IMR-90 (cell line): Measurements from ENCODE around the gene CCL11. TPM values are rescaled to one million over a fixed set of nuclear protein-coding genes. Genes with fewer than 3 reads are reported as not detected.

Source experiments
- ATAC-seq: fragments of 200-7000 bp; cut with Tn5 transposase; 2 replicates; pipeline ENCODE4 v1.9.1; 2020; ENCODE audit warnings: low read depth, mild to moderate bottlenecking, moderate library complexity
- BruUV-seq: library from RNA; stranded (reverse); fragments of 400-500 nt; replicated peaks from 2 replicates; lab custom pipeline; 2021; lab: Mats Ljungman, UMichigan
- CTCF ChIA-PET: fragments of 300-600 bp; formaldehyde crosslinking; extraction: SDS; loops from one replicate; lab custom pipeline; 2021; ENCODE audit warnings: antibody characterized with exemption; lab: Yijun Ruan, JAX
- POLR2A ChIA-PET: fragments of 300-600 bp; sonication (Branson Sonifier 250); formaldehyde crosslinking; loops from one replicate; lab custom pipeline; 2022; ENCODE audit warnings: antibody characterized with exemption; ENCODE audit not compliant: unreplicated experiment; lab: Charles Lee
- DNase-seq: peaks from one replicate; pipeline ENCODE4 v3.0.0; 2013
- H2AFZ ChIP-seq: replicated peaks from 2 replicates; pipeline ENCODE3; 2013; ENCODE audit warnings: low read length, mild to moderate bottlenecking; ENCODE audit not compliant: poor library complexity
- H2AK5ac ChIP-seq: 2 replicates; pipeline ENCODE4 v1.6.1; 2013; ENCODE audit warnings: low read depth, low read length, inconsistent platforms
- H2AK9ac ChIP-seq: replicated peaks from 2 replicates; pipeline ENCODE3; 2013; ENCODE audit warnings: mild to moderate bottlenecking, low read depth, low read length, moderate library complexity; ENCODE audit not compliant: poor library complexity
- H2BK120ac ChIP-seq: 2 replicates; pipeline ENCODE4 v1.6.1; 2013; ENCODE audit warnings: low read depth, low read length, inconsistent platforms
- H2BK15ac ChIP-seq: 3 replicates; pipeline ENCODE4 v1.6.1; 2013; ENCODE audit warnings: low read depth, low read length, inconsistent platforms
- H2BK20ac ChIP-seq: 2 replicates; pipeline ENCODE4 v1.6.1; 2013; ENCODE audit warnings: low read depth, mild to moderate bottlenecking, inconsistent platforms, low read length, moderate library complexity
- H2BK5ac ChIP-seq: 2 replicates; pipeline ENCODE4 v1.6.1; 2013; ENCODE audit warnings: mild to moderate bottlenecking, low read depth, low read length, inconsistent platforms; ENCODE audit not compliant: poor library complexity, severe bottlenecking
- H3K14ac ChIP-seq: replicated peaks from 2 replicates; pipeline ENCODE4 v1.6.1; 2013; ENCODE audit warnings: low read depth, low read length, inconsistent platforms
- H3K18ac ChIP-seq: 2 replicates; pipeline ENCODE4 v1.6.1; 2013; ENCODE audit warnings: low read depth, low read length, control low read depth
- H3K23ac ChIP-seq: 2 replicates; pipeline ENCODE4 v1.6.1; 2013; ENCODE audit warnings: low read depth, low read length, inconsistent platforms
- H3K27ac ChIP-seq: 2 replicates; pipeline ENCODE4 v1.5.1; 2013; ENCODE audit warnings: mild to moderate bottlenecking, control low read depth, low read length; ENCODE audit not compliant: insufficient read depth
- H3K27me3 ChIP-seq: 2 replicates; pipeline ENCODE4 v1.6.1; 2013; ENCODE audit warnings: low read length; ENCODE audit not compliant: control insufficient read depth, insufficient read depth
- H3K36me3 ChIP-seq: 2 replicates; pipeline ENCODE4 v1.6.1; 2013; ENCODE audit warnings: low read length, mixed read lengths; ENCODE audit not compliant: control insufficient read depth, insufficient read depth
- H3K4ac ChIP-seq: 2 replicates; pipeline ENCODE4 v1.6.1; 2013; ENCODE audit warnings: low read depth, low read length, inconsistent platforms
- H3K4me1 ChIP-seq: 2 replicates; pipeline ENCODE4 v1.6.1; 2013; ENCODE audit warnings: low read length, mixed read lengths; ENCODE audit not compliant: control insufficient read depth, insufficient read depth
- H3K4me2 ChIP-seq: 2 replicates; pipeline ENCODE4 v1.6.1; 2013; ENCODE audit warnings: low read depth, mild to moderate bottlenecking, control low read depth, low read length, moderate library complexity
- H3K4me3 ChIP-seq: 2 replicates; pipeline ENCODE4 v1.5.1; 2013; ENCODE audit warnings: low read depth, mild to moderate bottlenecking, control low read depth, low read length, moderate library complexity; ENCODE audit not compliant: insufficient read depth
- H3K56ac ChIP-seq: 2 replicates; pipeline ENCODE4 v1.6.1; 2013; ENCODE audit warnings: low read length, inconsistent platforms; ENCODE audit not compliant: insufficient read depth; ENCODE audit errors: extremely low read depth
- H3K79me1 ChIP-seq, 2 experiments: 2 replicates each; pipeline ENCODE4 v1.6.1; 2013; ENCODE audit warnings: low read length in 2 of 2, inconsistent platforms in 1 of 2, low read depth in 1 of 2
- H3K9ac ChIP-seq: 2 replicates; pipeline ENCODE4 v1.6.1; 2013; ENCODE audit warnings: low read depth, low read length, control low read depth
- H3K9me1 ChIP-seq: 2 replicates; pipeline ENCODE4 v1.6.1; 2013; ENCODE audit warnings: low read length, inconsistent platforms; ENCODE audit not compliant: insufficient read depth
- H3K9me3 ChIP-seq: 2 replicates; pipeline ENCODE4 v1.6.1; 2013; ENCODE audit warnings: low read length; ENCODE audit not compliant: control insufficient read depth, insufficient read depth
- H4K20me1 ChIP-seq: 2 replicates; pipeline ENCODE4 v1.6.1; 2013; ENCODE audit warnings: low read length, inconsistent platforms; ENCODE audit not compliant: insufficient read depth
- H4K5ac ChIP-seq: 2 replicates; pipeline ENCODE4 v1.6.1; 2013; ENCODE audit warnings: mild to moderate bottlenecking, low read depth, low read length, control low read depth
- H4K8ac ChIP-seq, 2 experiments: 2 replicates each; pipeline ENCODE4 v1.6.1; 2013; ENCODE audit warnings: low read depth in 2 of 2, low read length in 2 of 2, control low read depth in 1 of 2, inconsistent platforms in 1 of 2
- H4K91ac ChIP-seq: 2 replicates; pipeline ENCODE4 v1.6.1; 2013; ENCODE audit warnings: low read depth, low read length, inconsistent platforms; ENCODE audit not compliant: insufficient read depth
- POLR2A ChIP-seq: IDR thresholded peaks from 2 replicates; pipeline ENCODE4 v1.6.1; 2012; ENCODE audit warnings: mild to moderate bottlenecking, low read depth, low read length
- WGBS, 2 experiments: methylation state at CpG; one replicate each; pipeline versions ENCODE4 v1.1.5 to v1.1.7; 2013; ENCODE audit warnings: missing lambda C conversion rate in 2 of 2; ENCODE audit not compliant: insufficient read length in 1 of 2; ENCODE audit errors: extremely low coverage in 2 of 2; 5-methylcytosine and 5-hydroxymethylcytosine counted together
- dilution Hi-C: fragments of 300-500 bp; cut with HindIII; formaldehyde crosslinking; loops from one replicate; pipeline ENCODE4 v1.14.3; 2018; ENCODE audit warnings: low sequenced_read_pairs; ENCODE audit not compliant: unreplicated experiment
- in situ Hi-C: fragments of 300-500 bp; cut with MboI; formaldehyde crosslinking; loops from 3 replicates; pipeline ENCODE4 v1.14.3; 2019; ENCODE audit warnings: low sequenced_read_pairs, inconsistent platforms, mixed read lengths
- intact Hi-C: fragments of 100-400 bp; cut with micrococcal nuclease; formaldehyde crosslinking; loops from 2 replicates; pipeline ENCODE4 v1.10.0; 2022
- polyA plus RNA-seq, 3 experiments: library from polyadenylated mRNA; depleted of rRNA; stranded (reverse); fragments of >200 nt; gene quantifications; 2 replicates each; pipeline ENCODE4 v1.2.3, GENCODE V29; 2012; ENCODE audit warnings: low replicate concordance in 1 of 3
- total RNA-seq: library from RNA; depleted of rRNA; stranded (reverse); fragments of >200 nt; gene quantifications from 2 replicates; pipeline ENCODE4 v1.2.3, GENCODE V29; 2012

CCL11 gene
- total and polyA plus RNA-seq, 2 of the 4 experiments (the other 2 are of a cell fraction) = not detected

- no peak overlapping the region for H2BK15ac ChIP-seq
- no peak overlapping the region for H3K9ac ChIP-seq
- H3K4me1 ChIP-seq = no peaks in the 10 kb centered on the region
- no peaks in the 10 kb centered on the region for H3K9me3 ChIP-seq
- H4K5ac ChIP-seq = no peak overlapping the region
- no peak overlapping the region for H3K4me2 ChIP-seq
- no peaks in the 10 kb centered on the region for H3K79me1 ChIP-seq
- peaks cover 6% of the 10 kb centered on the region for H3K27me3 ChIP-seq
- no CpG with 5 or more reads among the region's 3 CpGs for WGBS, 2 experiments
- BruUV-seq = no TSS peak
- ChIA-PET CTCF (interaction anchor here (1.3 kb wide), 1 partner anchor 10 kb away, joined by 4 read pairs; the partner anchor contains the start of gene CCL2), POLR2A (no interaction called here)
- intact Hi-C loops = no loop called here
- no peak overlapping the region for H3K18ac ChIP-seq
- H3K23ac ChIP-seq = no peak overlapping the region
- H3K36me3 ChIP-seq = no peaks in the 10 kb centered on the region
- no peak overlapping the region for H2BK5ac ChIP-seq
- no peak overlapping the region for H4K8ac ChIP-seq
- H2AFZ ChIP-seq = no peak overlapping the region
- no peak overlapping the region for H2BK20ac ChIP-seq
- no peak overlapping the region for H2BK120ac ChIP-seq
- no peak overlapping the region for H3K4me3 ChIP-seq
- no peak overlapping the region for H2AK9ac ChIP-seq
- no peak overlapping the region for H3K56ac ChIP-seq
- dilution Hi-C loops = no loop called here
- no peaks in the 10 kb centered on the region for H3K9me1 ChIP-seq
- no peak overlapping the region for H3K4ac ChIP-seq
- H4K20me1 ChIP-seq = no peaks in the 10 kb centered on the region
- TF ChIP-seq POLR2A = no peak
- no peak overlapping the region for H4K91ac ChIP-seq
- no peak overlapping the region for H3K27ac ChIP-seq
- no peak overlapping the region for H3K14ac ChIP-seq
- no peak overlapping the region for H2AK5ac ChIP-seq
- ATAC-seq (no peak), DNase-seq (no peak)
- in situ Hi-C loops = loop anchor here (25.0 kb wide), 1 partner anchor 847 kb away; the partner anchor contains the start of genes FNDC8 and RAD51D
Measured at GRCh38 chr17:34265711-34266110, 19.8 kb upstream of the CCL11 start.
